Breast epithelium (tissue), 3 donors: ENCODE results near the gene P2RX6.

Experiments used
- POLR2A ChIP-seq: fragments of 450-650 bp; IDR thresholded peaks from one replicate; pipeline ENCODE4 v1.6.1; 2016; ENCODE audit warnings: antibody characterized with exemption, mild to moderate bottlenecking, moderate library complexity
- TF ChIP-seq, protein P1 (sequence below), 3 donors: fragments of 450-650 bp; IDR thresholded peaks; one replicate each; pipeline ENCODE4 v1.5.1; 2016 to 2017; ENCODE audit warnings: antibody characterized with exemption in 3 of 3, mild to moderate bottlenecking in 3 of 3, moderate library complexity in 3 of 3

DNA sequence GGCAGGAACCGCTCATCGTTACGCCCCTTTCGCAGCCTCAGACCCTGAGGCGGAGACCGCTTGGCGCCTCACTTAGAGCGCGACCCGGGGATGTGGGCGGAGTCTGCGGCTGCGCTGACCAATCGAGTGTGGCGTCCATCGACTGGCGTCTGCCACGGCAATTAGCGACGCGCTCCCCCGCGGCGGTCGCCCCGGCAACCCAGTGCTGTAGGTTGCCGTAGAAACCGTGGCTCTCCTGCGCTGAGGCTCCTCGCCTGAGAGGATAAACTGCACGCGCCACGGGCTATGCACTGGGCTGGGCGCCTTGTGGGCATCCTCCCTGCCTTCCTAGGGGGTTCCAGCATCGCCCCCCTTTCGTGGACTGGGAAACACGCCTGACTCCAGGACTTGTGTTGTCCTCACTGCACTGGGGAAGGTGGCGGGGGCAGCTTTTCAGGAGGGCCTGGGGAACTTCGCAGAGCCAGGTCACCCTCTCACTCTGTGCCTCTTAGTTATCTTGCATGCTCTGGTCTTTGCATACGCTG is 701 bp upstream of the P2RX6 start:
- no peak for TF ChIP-seq POLR2A
- TF ChIP-seq, protein P1, sequence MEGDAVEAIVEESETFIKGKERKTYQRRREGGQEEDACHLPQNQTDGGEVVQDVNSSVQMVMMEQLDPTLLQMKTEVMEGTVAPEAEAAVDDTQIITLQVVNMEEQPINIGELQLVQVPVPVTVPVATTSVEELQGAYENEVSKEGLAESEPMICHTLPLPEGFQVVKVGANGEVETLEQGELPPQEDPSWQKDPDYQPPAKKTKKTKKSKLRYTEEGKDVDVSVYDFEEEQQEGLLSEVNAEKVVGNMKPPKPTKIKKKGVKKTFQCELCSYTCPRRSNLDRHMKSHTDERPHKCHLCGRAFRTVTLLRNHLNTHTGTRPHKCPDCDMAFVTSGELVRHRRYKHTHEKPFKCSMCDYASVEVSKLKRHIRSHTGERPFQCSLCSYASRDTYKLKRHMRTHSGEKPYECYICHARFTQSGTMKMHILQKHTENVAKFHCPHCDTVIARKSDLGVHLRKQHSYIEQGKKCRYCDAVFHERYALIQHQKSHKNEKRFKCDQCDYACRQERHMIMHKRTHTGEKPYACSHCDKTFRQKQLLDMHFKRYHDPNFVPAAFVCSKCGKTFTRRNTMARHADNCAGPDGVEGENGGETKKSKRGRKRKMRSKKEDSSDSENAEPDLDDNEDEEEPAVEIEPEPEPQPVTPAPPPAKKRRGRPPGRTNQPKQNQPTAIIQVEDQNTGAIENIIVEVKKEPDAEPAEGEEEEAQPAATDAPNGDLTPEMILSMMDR (IDR thresholded peaks at IDR 0.05): no peak
